Esophagus muscularis mucosa (tissue), 3 donors: ENCODE measurements around the gene THADA.

ENCODE experiments used
- CTCF ChIP-seq, 3 experiments: fragments of 200-600 bp in 2 of 3; fragments of 450-650 bp in 1 of 3; sonication (generic) in 2 of 3; IDR thresholded peaks; one replicate each; pipeline ENCODE4 v1.5.1; 2017 to 2019; ENCODE audit warnings: antibody characterized with exemption in 3 of 3, mild to moderate bottlenecking in 2 of 3, moderate library complexity in 1 of 3
- POLR2A ChIP-seq: fragments of 450-650 bp; IDR thresholded peaks from one replicate; pipeline ENCODE4 v1.6.1; 2017; ENCODE audit warnings: antibody characterized with exemption, moderate library complexity, mild to moderate bottlenecking, low read depth

GRCh38 chr2:43426305-43427031 is 169.4 kb downstream of the THADA start:
- TF ChIP-seq POLR2A = no peak
- no peak for TF ChIP-seq CTCF (IDR thresholded peaks at IDR 0.05)
